Hepatocyte (in vitro differentiated cells): ENCODE measurements around the gene DPF3. TPM values are rescaled to one million over a fixed set of nuclear protein-coding genes. Genes with fewer than 3 reads are reported as not detected.

ENCODE experiments used
- DNase-seq: peaks from one replicate; pipeline ENCODE4 v3.0.0-alpha.2; 2016; ENCODE audit warnings: low spot score
- H2AFZ ChIP-seq: fragments of 200-600 bp; sonication (generic); 2 replicates; pipeline ENCODE4 v1.6.0; 2016; ENCODE audit warnings: antibody characterized with exemption, mild to moderate bottlenecking
- H3K27ac ChIP-seq: fragments of 200-600 bp; sonication (generic); 2 replicates; pipeline ENCODE4 v1.5.1; 2016; ENCODE audit warnings: mild to moderate bottlenecking
- H3K27me3 ChIP-seq: fragments of 200-600 bp; sonication (generic); 2 replicates; pipeline ENCODE4 v1.6.1; 2016
- H3K36me3 ChIP-seq: fragments of 200-600 bp; sonication (generic); replicated peaks from 2 replicates; pipeline ENCODE4 v1.5.1; 2016; ENCODE audit warnings: low read depth; ENCODE audit not compliant: insufficient read depth
- H3K4me1 ChIP-seq: fragments of 200-600 bp; sonication (generic); 2 replicates; pipeline ENCODE4 v1.5.1; 2016; ENCODE audit warnings: mild to moderate bottlenecking, moderate library complexity; ENCODE audit not compliant: insufficient read depth
- H3K4me2 ChIP-seq: fragments of 200-600 bp; sonication (generic); 2 replicates; pipeline ENCODE4 v1.6.0; 2016
- H3K4me3 ChIP-seq: fragments of 200-600 bp; sonication (generic); 2 replicates; pipeline ENCODE4 v1.5.1; 2016; ENCODE audit warnings: mild to moderate bottlenecking
- H3K79me2 ChIP-seq: fragments of 200-600 bp; sonication (generic); 2 replicates; pipeline ENCODE4 v1.6.0; 2017; ENCODE audit warnings: mild to moderate bottlenecking
- H3K9me2 ChIP-seq: fragments of 200-600 bp; sonication (generic); replicated peaks from 2 replicates; pipeline ENCODE4 v1.6.0; 2017; ENCODE audit warnings: mild to moderate bottlenecking; ENCODE audit not compliant: insufficient read depth
- H3K9me3 ChIP-seq: fragments of 200-600 bp; sonication (generic); 2 replicates; pipeline ENCODE4 v1.5.1; 2016; ENCODE audit warnings: low read depth, mild to moderate bottlenecking
- H4K20me1 ChIP-seq: fragments of 200-600 bp; sonication (generic); 2 replicates; pipeline ENCODE4 v1.6.0; 2016; ENCODE audit warnings: mild to moderate bottlenecking; ENCODE audit not compliant: insufficient read depth, poor library complexity, severe bottlenecking
- EZH2 ChIP-seq: fragments of 200-600 bp; sonication (generic); IDR thresholded peaks from 2 replicates; pipeline ENCODE4 v1.6.1; 2016; ENCODE audit warnings: antibody characterized with exemption, mild to moderate bottlenecking, borderline replicate concordance
- EZH2phosphoT487 ChIP-seq: fragments of 200-600 bp; sonication (generic); IDR thresholded peaks from one replicate; pipeline ENCODE4 v1.6.1; 2018; ENCODE audit warnings: antibody characterized with exemption, mild to moderate bottlenecking, low read depth, moderate library complexity; ENCODE audit not compliant: unreplicated experiment, severe bottlenecking
- WGBS: methylation state at CpG from one replicate; pipeline ENCODE4 v1.1.6; 2016; ENCODE audit warnings: low lambda C conversion rate; ENCODE audit errors: missing lambda C conversion rate; 5-methylcytosine and 5-hydroxymethylcytosine counted together
- polyA plus RNA-seq: library from polyadenylated mRNA; unstranded; fragments of >200 nt; fragmentation: Nextera tagmentation; extraction: Ambion mirVana; gene quantifications from 2 replicates; pipeline ENCODE4 v1.2.1, GENCODE V29; 2016
- total RNA-seq: library from RNA; depleted of rRNA; stranded (reverse); fragments of >200 nt; gene quantifications from 2 replicates; pipeline ENCODE4 v1.2.3, GENCODE V29; 2014
- TF ChIP-seq, protein P1 (sequence below): fragments of 200-600 bp; sonication (generic); IDR thresholded peaks from 2 replicates; pipeline ENCODE4 v1.5.1; 2016; ENCODE audit warnings: antibody characterized with exemption, mild to moderate bottlenecking; ENCODE audit not compliant: poor library complexity

Gene DPF3
- total and polyA plus RNA-seq, 2 experiments from 2014 or later = 0.21 to 0.47 TPM

DNA sequence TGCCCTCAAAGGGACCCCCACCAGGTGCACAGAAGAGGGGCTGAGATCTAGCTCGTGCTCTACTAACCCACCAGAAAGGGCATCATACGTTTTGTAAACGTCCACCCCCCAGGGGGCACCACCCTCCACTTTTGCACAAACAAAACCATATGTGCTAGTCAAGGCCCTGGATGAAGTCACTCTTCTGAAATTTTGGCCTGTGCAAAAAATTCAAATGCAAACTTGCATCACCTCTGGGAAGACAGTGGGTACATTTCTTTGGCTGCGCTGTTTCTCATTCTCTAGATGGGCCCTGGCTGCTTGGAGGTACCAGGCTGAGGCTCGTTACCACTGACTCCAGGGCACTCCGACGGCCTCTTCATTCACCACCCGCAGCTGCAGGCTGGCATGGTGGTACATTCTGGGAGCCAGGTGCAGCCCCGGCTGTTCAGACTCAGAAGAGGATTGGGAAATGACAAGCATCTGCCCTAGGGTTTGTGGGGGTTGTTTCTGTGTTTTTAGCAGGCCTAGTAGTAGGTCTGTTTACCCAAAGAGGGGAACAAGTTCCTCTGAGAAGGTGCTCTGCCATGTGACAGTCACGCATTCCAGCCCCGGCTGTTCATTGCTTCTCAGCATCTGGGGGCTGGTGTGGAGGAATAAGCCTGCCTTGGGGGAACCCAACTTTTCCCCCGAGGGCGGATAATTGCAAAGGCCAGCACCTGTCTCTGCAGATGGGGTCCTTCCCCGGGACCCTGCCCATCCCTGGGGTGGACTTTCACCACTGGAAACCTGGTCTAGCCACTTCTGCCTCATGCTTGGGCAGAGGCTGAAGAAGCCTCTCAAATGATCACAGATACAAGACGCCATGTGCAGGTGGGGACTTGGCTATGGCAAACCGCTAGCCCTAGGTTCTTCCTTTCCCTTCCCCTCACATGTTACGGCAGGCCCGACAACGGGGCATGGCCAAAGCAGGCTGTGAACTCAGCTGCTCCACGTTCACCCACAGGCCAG lies 147.6 kb downstream of the DPF3 start:
- Histone ChIP-seq H3K79me2 (no peaks in the 10 kb centered on the region), H3K4me3 (no peak overlapping the region), H3K36me3 (no peaks in the 10 kb centered on the region), H3K4me2 (no peak overlapping the region), H3K9me3 (no peaks in the 10 kb centered on the region), H2AFZ (no peak overlapping the region), H3K9me2 (no peaks in the 10 kb centered on the region), H3K27me3 (no peaks in the 10 kb centered on the region), H3K27ac (no peak overlapping the region), H4K20me1 (no peaks in the 10 kb centered on the region), H3K4me1 (no peaks in the 10 kb centered on the region)
- DNase-seq = no peak
- no peak for TF ChIP-seq EZH2phosphoT487
- no peak for TF ChIP-seq EZH2
- TF ChIP-seq, protein P1, sequence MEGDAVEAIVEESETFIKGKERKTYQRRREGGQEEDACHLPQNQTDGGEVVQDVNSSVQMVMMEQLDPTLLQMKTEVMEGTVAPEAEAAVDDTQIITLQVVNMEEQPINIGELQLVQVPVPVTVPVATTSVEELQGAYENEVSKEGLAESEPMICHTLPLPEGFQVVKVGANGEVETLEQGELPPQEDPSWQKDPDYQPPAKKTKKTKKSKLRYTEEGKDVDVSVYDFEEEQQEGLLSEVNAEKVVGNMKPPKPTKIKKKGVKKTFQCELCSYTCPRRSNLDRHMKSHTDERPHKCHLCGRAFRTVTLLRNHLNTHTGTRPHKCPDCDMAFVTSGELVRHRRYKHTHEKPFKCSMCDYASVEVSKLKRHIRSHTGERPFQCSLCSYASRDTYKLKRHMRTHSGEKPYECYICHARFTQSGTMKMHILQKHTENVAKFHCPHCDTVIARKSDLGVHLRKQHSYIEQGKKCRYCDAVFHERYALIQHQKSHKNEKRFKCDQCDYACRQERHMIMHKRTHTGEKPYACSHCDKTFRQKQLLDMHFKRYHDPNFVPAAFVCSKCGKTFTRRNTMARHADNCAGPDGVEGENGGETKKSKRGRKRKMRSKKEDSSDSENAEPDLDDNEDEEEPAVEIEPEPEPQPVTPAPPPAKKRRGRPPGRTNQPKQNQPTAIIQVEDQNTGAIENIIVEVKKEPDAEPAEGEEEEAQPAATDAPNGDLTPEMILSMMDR = no peak
- 88% methylated on average over 20 of the region's 20 CpGs for WGBS

DNA sequence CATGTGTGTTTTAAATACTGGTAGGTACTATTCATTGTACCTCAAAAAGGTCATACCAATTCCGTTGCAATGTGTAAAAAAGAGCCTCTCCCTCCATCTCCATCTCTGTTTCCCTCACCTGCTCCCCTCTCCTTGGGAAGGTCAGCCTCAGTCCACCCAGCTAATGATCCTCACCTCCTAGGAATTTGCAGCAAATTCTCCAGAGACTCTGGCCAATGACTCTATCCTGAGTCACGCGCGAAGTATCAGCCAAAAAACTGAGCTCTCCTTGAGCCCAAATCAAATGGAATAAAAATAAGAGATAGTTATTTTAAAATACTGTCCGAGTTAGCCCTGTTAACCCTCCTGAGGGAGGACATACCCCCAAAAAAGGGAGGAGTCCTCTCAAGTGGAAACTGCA lies 148.4 kb downstream of the DPF3 start:
- no peak overlapping the region for H2AFZ ChIP-seq
- no peaks in the 10 kb centered on the region for H3K79me2 ChIP-seq
- H3K36me3 ChIP-seq = no peaks in the 10 kb centered on the region
- H4K20me1 ChIP-seq = no peaks in the 10 kb centered on the region
- TF ChIP-seq, protein P1 = no peak
- no peak for TF ChIP-seq EZH2
- TF ChIP-seq EZH2phosphoT487 = no peak
- no peaks in the 10 kb centered on the region for H3K9me2 ChIP-seq
- no peaks in the 10 kb centered on the region for H3K4me1 ChIP-seq
- no peaks in the 10 kb centered on the region for H3K9me3 ChIP-seq
- no peak overlapping the region for H3K4me3 ChIP-seq
- no peaks in the 10 kb centered on the region for H3K27me3 ChIP-seq
- no peak for DNase-seq
- H3K27ac ChIP-seq = no peak overlapping the region
- no peak overlapping the region for H3K4me2 ChIP-seq
- WGBS = 79% methylated on average over 5 of the region's 5 CpGs

DNA sequence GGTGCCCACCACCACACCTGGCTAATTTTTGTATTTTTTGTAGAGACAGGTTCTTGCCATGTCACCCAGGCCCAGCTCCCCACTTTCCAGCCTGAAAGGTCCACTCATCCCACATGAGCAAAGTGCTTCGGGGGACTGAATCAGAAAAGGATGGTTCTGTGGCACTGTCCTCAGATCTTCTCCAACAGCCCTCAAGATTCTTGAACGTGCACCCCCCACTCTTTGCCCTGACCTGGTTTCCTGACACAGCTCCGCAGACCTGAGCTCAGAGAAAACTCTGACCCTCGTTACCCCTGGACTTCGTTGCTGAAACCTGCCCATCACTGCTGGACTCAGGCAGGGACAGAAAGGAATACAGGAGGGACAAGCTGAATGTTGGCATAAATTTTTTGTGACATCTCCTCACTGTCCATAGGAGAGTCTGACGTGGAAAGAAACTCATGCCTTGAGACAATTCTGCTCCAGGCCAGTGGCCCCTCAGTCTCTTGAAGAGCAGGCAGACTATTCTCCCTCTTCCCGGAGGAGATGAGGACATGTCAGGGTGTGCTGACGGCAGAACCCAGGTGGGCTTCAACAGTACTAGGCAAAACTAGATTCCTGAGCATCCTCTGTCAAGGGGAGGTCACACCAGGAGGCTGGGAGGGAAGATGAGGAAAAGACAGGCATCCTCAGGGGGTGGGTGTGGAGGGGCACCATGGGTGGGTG lies 149.3 kb downstream of the DPF3 start:
- no peak overlapping the region for H3K4me2 ChIP-seq
- DNase-seq = no peak
- H3K4me1 ChIP-seq = no peaks in the 10 kb centered on the region
- H3K9me2 ChIP-seq = no peaks in the 10 kb centered on the region
- H2AFZ ChIP-seq = no peak overlapping the region
- no peak overlapping the region for H3K27ac ChIP-seq
- no peaks in the 10 kb centered on the region for H3K79me2 ChIP-seq
- 88% methylated on average over 8 of the region's 8 CpGs for WGBS
- H3K4me3 ChIP-seq = no peak overlapping the region
- H4K20me1 ChIP-seq = no peaks in the 10 kb centered on the region
- no peaks in the 10 kb centered on the region for H3K9me3 ChIP-seq
- H3K36me3 ChIP-seq = no peaks in the 10 kb centered on the region
- H3K27me3 ChIP-seq = no peaks in the 10 kb centered on the region
- TF ChIP-seq EZH2phosphoT487 (no peak), EZH2 (no peak)
- TF ChIP-seq, protein P1 = no peak
